ENCODE results near the gene CPNE5.
A peak's percentile ranks its signal among the peaks of the same experiment; 100 is the strongest.

Gene CPNE5

GRCh38 chr6:36825452-36825851 is 13.8 kb downstream of the CPNE5 start:
- Histone ChIP-seq H3K4me3 (ENCODE audit: insufficient read depth, low read depth, low read length) (no peak overlapping the region), H3K9me3 (ENCODE audit: control insufficient read depth, low read length) (no peaks in the 10 kb centered on the region), H3K27ac (ENCODE audit: insufficient read depth, low read depth, low read length, poor library complexity, severe bottlenecking) (no peak overlapping the region), H3K27me3 (ENCODE audit: control insufficient read depth, insufficient read depth, low read length, poor library complexity, severe bottlenecking) (no peaks in the 10 kb centered on the region), H3K36me3 (ENCODE audit: control insufficient read depth, insufficient read depth, low read length) (no peaks in the 10 kb centered on the region), H3K4me1 (ENCODE audit: control insufficient read depth, insufficient read depth, low read length) (peaks cover 31% of the 10 kb centered on the region)
- WGBS, 2 experiments: 81 to 94% methylated on average over 6 of the region's 6 CpGs

- 88 to 94% methylated on average over 7 of the region's 7 CpGs for whole genome bisulfite sequencing, 2 experiments
- H3K27ac ChIP-seq (ENCODE audit: insufficient read depth, low read depth, low read length, poor library complexity, severe bottlenecking): no peak overlapping the region
- H3K9me3 ChIP-seq (ENCODE audit: control insufficient read depth, low read length): no peaks in the 10 kb centered on the region
- H3K4me3 ChIP-seq (ENCODE audit: insufficient read depth, low read depth, low read length): no peak overlapping the region
- peaks cover 35% of the 10 kb centered on the region for H3K4me1 ChIP-seq (ENCODE audit: control insufficient read depth, insufficient read depth, low read length)
- H3K36me3 ChIP-seq (ENCODE audit: control insufficient read depth, insufficient read depth, low read length): no peaks in the 10 kb centered on the region
- no peaks in the 10 kb centered on the region for H3K27me3 ChIP-seq (ENCODE audit: control insufficient read depth, insufficient read depth, low read length, poor library complexity, severe bottlenecking)
Observed at GRCh38 chr6:36824253-36824652, 15.0 kb downstream of the CPNE5 start.

DNA sequence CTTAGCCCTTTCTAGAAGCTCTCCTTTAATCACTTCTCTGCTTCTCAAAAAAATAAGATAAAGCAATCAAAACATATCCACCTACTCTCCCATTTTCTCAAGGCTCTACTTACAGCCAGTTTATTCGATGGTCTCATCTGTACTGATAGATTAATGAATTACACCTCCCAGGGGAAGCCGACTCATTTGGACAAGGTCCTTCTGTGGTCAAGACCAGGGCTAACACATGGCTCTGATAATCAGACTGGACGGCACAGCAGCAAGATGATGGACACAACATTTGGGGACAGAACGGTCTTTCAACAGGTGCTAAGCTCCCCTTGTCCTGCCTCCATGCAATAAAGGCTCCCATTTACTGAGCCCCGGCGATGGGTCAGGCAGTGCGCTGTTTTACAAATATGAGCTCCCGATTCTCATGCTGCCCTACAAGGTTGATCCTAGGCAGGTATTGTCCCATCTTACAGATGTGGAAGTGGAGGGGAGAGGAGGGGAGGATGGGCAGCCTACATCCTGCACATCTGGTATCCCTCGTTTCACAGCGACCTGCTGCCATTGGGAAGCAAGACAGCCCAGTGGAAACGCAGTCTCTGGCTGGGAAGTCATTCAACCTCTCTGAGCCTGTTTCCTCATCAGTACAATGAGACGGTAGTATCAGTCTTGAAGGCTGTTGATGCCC is 15.7 kb downstream of the CPNE5 start:
- Histone ChIP-seq H3K9me3 (ENCODE audit: control insufficient read depth, low read length) (no peaks in the 10 kb centered on the region), H3K4me3 (ENCODE audit: insufficient read depth, low read depth, low read length) (no peak overlapping the region), H3K36me3 (ENCODE audit: control insufficient read depth, insufficient read depth, low read length) (no peaks in the 10 kb centered on the region), H3K4me1 (ENCODE audit: control insufficient read depth, insufficient read depth, low read length) (peaks cover 35% of the 10 kb centered on the region), H3K27me3 (ENCODE audit: control insufficient read depth, insufficient read depth, low read length, poor library complexity, severe bottlenecking) (no peaks in the 10 kb centered on the region), H3K27ac (ENCODE audit: insufficient read depth, low read depth, low read length, poor library complexity, severe bottlenecking) (no peak overlapping the region)
- 94 to 96% methylated on average over 12 of the region's 12 CpGs for WGBS, 2 experiments

- H3K36me3 ChIP-seq (ENCODE audit: control insufficient read depth, insufficient read depth, low read length): no peaks in the 10 kb centered on the region
- H3K27ac ChIP-seq (ENCODE audit: insufficient read depth, low read depth, low read length, poor library complexity, severe bottlenecking): peak overlapping the region; percentile 36
- H3K4me1 ChIP-seq (ENCODE audit: control insufficient read depth, insufficient read depth, low read length): peaks cover 35% of the 10 kb centered on the region
- no peaks in the 10 kb centered on the region for H3K9me3 ChIP-seq (ENCODE audit: control insufficient read depth, low read length)
- 71 to 73% methylated on average over 19 of the region's 19 CpGs for WGBS, 2 experiments
- H3K4me3 ChIP-seq (ENCODE audit: insufficient read depth, low read depth, low read length): no peak overlapping the region
- H3K27me3 ChIP-seq (ENCODE audit: control insufficient read depth, insufficient read depth, low read length, poor library complexity, severe bottlenecking): no peaks in the 10 kb centered on the region
Observed at GRCh38 chr6:36822506-36823269, 16.6 kb downstream of the CPNE5 start.

GRCh38 chr6:36821581-36822335 is 17.5 kb downstream of the CPNE5 start:
- Histone ChIP-seq H3K9me3 (ENCODE audit: control insufficient read depth, low read length) (no peaks in the 10 kb centered on the region), H3K4me1 (ENCODE audit: control insufficient read depth, insufficient read depth, low read length) (peaks cover 30% of the 10 kb centered on the region), H3K36me3 (ENCODE audit: control insufficient read depth, insufficient read depth, low read length) (no peaks in the 10 kb centered on the region), H3K4me3 (ENCODE audit: insufficient read depth, low read depth, low read length) (no peak overlapping the region), H3K27ac (ENCODE audit: insufficient read depth, low read depth, low read length, poor library complexity, severe bottlenecking) (no peak overlapping the region), H3K27me3 (ENCODE audit: control insufficient read depth, insufficient read depth, low read length, poor library complexity, severe bottlenecking) (no peaks in the 10 kb centered on the region)
- WGBS, 2 experiments: 87 to 90% methylated on average over 14 of the region's 14 CpGs

DNA sequence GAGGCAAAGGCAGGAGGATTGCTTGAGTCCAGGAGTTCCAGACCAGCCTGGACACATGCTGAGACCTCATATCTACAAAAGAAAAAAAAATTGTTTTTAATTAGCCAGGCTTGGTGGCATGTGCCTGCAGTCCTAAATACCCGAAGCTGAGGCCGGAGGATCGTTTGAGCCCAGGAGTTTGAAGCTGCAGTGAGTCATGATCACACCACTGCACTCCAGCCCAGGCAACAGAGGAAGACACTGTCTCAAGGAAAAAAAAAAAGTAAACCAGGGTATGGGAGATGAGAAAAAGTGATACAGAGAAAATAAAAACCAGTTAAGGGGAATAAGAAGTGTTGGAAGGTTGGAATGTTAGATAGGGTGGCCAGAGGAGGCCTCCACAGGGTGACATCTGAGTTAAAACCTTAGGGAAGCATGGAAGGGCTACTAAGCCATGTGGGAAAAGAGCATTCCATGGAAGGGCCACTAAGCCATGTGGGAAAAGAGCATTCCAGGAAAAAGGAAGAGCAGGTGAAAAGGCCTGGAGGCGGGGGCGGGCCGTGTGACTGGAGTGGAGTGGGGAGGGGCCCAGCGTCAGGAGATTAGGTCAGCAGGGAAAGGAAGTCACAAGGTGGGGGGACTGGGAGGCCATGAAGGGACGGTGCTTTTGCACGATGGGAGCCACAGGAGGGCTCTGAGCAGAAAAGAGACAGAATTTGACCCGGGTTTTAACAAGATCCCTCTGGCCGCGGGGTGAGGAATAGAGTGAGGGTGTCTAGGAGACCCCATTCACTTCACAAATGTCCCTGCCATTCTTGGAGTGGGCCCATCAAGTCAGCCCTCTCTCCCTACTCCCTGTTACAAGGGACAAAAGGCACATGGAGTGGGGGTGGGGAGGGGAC is 18.3 kb downstream of the CPNE5 start:
- Histone ChIP-seq H3K36me3 (ENCODE audit: control insufficient read depth, insufficient read depth, low read length) (no peaks in the 10 kb centered on the region), H3K9me3 (ENCODE audit: control insufficient read depth, low read length) (no peaks in the 10 kb centered on the region), H3K27ac (ENCODE audit: insufficient read depth, low read depth, low read length, poor library complexity, severe bottlenecking) (no peak overlapping the region), H3K4me1 (ENCODE audit: control insufficient read depth, insufficient read depth, low read length) (peaks cover 30% of the 10 kb centered on the region), H3K4me3 (ENCODE audit: insufficient read depth, low read depth, low read length) (no peak overlapping the region), H3K27me3 (ENCODE audit: control insufficient read depth, insufficient read depth, low read length, poor library complexity, severe bottlenecking) (no peaks in the 10 kb centered on the region)
- WGBS, 2 experiments: 49 to 52% methylated on average over 12 of the region's 12 CpGs

DNA sequence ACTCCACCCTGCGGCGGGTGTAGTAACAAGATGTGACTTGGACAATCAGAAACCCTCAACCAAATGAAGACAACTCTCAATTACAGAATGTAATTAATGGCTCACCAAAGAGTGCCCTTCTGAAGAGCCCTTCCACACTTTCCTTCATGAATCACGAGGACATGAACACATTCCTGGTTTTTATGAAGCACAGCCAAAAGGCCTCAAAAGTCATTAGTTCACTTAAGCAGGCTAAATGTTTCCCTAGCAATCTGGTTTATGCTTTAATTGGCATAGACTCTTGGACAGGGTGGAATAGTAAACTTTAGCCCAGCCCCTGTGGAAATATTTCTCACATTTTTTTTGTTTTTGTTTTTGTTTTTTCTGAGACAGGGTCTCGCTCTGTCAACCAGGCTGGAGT is 20.5 kb downstream of the CPNE5 start:
- no peaks in the 10 kb centered on the region for H3K9me3 ChIP-seq (ENCODE audit: control insufficient read depth, low read length)
- WGBS, 2 experiments: 95 to 96% methylated on average over 4 of the region's 4 CpGs
- H3K4me1 ChIP-seq (ENCODE audit: control insufficient read depth, insufficient read depth, low read length): peaks cover 26% of the 10 kb centered on the region
- no peak overlapping the region for H3K4me3 ChIP-seq (ENCODE audit: insufficient read depth, low read depth, low read length)
- no peak overlapping the region for H3K27ac ChIP-seq (ENCODE audit: insufficient read depth, low read depth, low read length, poor library complexity, severe bottlenecking)
- no peaks in the 10 kb centered on the region for H3K36me3 ChIP-seq (ENCODE audit: control insufficient read depth, insufficient read depth, low read length)
- H3K27me3 ChIP-seq (ENCODE audit: control insufficient read depth, insufficient read depth, low read length, poor library complexity, severe bottlenecking): no peaks in the 10 kb centered on the region

DNA sequence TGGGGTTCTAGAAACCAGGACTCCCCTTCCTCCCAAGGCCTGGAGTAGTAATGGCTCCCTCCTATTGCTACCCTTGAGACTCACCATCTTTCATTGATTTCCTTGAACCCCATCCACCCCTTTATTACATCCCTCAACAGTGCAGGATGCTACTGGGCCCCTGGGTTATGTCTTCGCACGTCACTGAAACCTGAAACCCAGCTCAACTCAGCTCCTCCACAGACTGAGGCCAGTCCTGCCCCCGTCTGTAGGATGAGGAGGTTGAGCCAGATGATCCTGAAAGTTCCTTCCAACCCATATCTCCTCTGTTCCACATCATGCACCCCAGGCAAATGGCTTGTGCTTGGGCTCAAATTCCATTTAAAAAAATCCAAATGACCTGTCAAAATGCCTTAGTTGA is 21.4 kb downstream of the CPNE5 start:
- H3K36me3 ChIP-seq (ENCODE audit: control insufficient read depth, insufficient read depth, low read length): no peaks in the 10 kb centered on the region
- no peaks in the 10 kb centered on the region for H3K27me3 ChIP-seq (ENCODE audit: control insufficient read depth, insufficient read depth, low read length, poor library complexity, severe bottlenecking)
- H3K4me1 ChIP-seq (ENCODE audit: control insufficient read depth, insufficient read depth, low read length): peaks cover 17% of the 10 kb centered on the region
- H3K9me3 ChIP-seq (ENCODE audit: control insufficient read depth, low read length): no peaks in the 10 kb centered on the region
- 40 to 51% methylated on average over 3 of the region's 3 CpGs for WGBS, 2 experiments
- H3K4me3 ChIP-seq (ENCODE audit: insufficient read depth, low read depth, low read length): no peak overlapping the region
- no peak overlapping the region for H3K27ac ChIP-seq (ENCODE audit: insufficient read depth, low read depth, low read length, poor library complexity, severe bottlenecking)

DNA sequence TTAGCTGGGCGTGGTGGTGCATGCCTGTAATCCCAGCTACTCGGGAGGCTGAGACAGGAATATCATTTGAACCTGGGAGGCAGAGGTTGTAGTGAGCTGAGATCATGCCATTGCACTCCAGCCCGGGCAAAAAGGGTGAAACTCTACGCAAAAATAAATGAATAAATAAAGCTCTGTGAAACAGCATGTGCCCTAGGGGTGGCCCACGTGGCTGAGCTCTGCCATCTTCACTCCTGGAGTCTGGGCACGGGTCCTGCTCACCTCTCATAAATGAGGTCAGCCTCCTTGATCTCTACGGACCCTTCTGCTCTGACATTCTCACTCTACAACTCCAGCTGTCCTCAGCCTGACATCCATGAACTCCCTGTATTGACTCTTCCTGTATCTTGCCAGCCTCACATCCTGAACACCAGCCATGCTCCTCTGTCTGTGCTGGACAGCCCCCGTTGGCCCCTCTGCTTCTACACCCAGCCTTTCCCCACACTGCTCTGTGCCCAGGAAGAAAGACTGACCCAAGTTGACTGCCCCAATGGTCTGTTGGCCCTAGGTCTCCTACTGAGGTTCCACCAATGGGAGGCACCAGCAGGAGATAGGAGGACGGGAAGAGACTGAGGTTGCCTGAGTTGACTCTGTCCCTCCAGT is 21.9 kb downstream of the CPNE5 start:
- H3K27me3 ChIP-seq (ENCODE audit: control insufficient read depth, insufficient read depth, low read length, poor library complexity, severe bottlenecking): no peaks in the 10 kb centered on the region
- H3K36me3 ChIP-seq (ENCODE audit: control insufficient read depth, insufficient read depth, low read length): no peaks in the 10 kb centered on the region
- H3K27ac ChIP-seq (ENCODE audit: insufficient read depth, low read depth, low read length, poor library complexity, severe bottlenecking): no peak overlapping the region
- H3K4me3 ChIP-seq (ENCODE audit: insufficient read depth, low read depth, low read length): no peak overlapping the region
- 87 to 88% methylated on average over 9 of the region's 9 CpGs for WGBS, 2 experiments
- no peaks in the 10 kb centered on the region for H3K9me3 ChIP-seq (ENCODE audit: control insufficient read depth, low read length)
- peaks cover 17% of the 10 kb centered on the region for H3K4me1 ChIP-seq (ENCODE audit: control insufficient read depth, insufficient read depth, low read length)

Measured in ectodermal cell (in vitro differentiated cells).